Epithelial cell of proximal tubule (primary cell): ENCODE results near the gene PARVG. TPM values are rescaled to one million over a fixed set of nuclear protein-coding genes. Genes with fewer than 3 reads are reported as not detected.

Experiments used
- DNase-seq: peaks from one replicate; pipeline ENCODE4 v3.0.0-alpha.2; 2011; ENCODE audit warnings: low read depth
- H3K4me3 ChIP-seq: 2 replicates; pipeline ENCODE4 v1.5.1; 2011; ENCODE audit warnings: low read depth, mild to moderate bottlenecking, low read length
- CTCF ChIP-seq: conservative IDR thresholded peaks from 2 replicates; pipeline ENCODE4 v1.5.1; 2012; ENCODE audit warnings: low read depth, mild to moderate bottlenecking, low read length
- total RNA-seq: library from RNA; depleted of rRNA; stranded (reverse); fragments of >200 nt; gene quantifications from 2 replicates; pipeline ENCODE4 v1.2.3, GENCODE V29; 2015

Gene PARVG
- total RNA-seq, 1 donor from 2014 or later: not detected

GRCh38 chr22:44184006-44184405 is 3.3 kb downstream of the PARVG start:
- no peak for TF ChIP-seq CTCF
- H3K4me3 ChIP-seq: no peak overlapping the region
- DNase-seq: no peak

DNA sequence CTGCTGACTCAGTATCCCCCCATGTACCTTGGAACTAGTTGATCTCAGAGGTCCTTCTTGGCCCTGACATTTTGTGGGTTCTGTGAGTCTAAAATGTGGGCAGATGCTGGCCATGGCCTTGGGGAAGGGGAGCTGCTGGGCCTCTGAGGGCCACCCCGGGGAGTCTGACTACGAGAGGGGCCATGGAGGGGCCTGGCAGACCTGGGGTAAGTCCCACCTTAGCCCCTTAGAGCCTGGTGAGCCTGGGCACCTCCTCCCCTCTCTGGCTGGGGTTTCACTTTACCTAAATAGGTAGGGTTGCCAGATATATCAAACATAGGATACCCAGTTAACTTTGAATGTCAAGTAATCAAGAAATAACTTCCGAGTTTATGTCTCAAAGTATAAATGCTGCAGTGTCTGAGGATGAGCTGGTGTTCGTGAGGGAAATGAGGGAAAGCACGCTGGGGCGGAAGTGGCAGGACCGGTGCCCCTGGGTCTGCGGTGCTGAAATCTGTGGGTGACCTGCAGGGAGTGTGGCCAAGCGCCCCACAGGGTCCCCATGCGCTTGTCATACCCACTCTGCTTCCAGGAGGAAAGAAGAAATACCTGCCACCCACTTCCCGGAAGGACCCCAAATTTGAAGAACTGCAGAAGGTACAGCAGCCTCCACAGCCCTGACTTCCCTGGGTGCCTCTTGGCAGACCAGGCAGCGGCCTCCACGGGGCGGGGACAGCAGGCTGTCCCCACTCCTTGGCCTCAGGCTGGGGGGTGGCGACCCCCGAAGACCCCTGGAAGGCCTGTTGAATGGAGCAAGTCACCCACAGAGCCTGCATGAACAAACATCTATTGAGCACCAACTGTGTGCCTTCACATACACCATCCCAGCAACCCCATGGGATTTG is 4.8 kb downstream of the PARVG start:
- no peak for TF ChIP-seq CTCF
- H3K4me3 ChIP-seq: no peak overlapping the region
- no peak for DNase-seq

DNA sequence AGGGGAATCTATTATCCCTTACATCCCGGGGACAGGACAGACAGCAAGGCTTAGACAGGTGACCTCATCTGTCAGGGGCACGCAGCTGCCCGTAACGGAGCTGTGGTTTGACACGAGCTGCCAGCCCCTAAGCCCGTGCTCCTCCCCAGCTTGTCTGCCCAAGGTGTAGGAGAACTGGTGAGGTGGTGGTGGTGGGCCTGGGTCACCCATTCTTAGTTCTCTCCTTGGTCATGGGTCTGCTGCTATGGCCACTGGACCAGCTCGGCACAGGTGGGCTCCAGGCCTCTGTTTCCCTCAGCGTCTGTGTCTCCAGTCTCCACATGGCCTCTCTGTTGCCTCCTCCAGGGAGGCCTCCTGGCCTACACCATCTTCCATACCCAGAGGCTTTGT is 5.4 kb downstream of the PARVG start:
- TF ChIP-seq CTCF: no peak
- H3K4me3 ChIP-seq: no peak overlapping the region
- no peak for DNase-seq

DNA sequence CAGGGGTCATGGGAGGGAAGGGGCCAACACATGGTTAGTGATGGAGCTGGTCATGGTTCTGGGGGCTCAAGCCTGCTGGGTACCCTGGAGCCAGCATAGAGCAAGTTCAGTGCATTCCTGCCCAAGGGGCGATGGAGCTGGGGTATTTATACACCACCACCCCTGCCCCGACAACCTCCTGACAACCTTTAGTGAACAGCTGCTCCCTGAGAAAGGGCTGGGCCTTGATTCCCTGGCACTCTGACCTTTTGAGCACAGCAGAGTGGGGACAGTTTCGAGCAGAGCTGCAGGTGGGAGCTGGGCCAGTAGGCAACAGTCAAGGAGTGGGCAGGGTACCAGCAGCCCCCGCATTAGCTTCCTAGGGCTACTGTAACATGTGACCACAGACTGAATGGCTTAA is 6.0 kb downstream of the PARVG start:
- TF ChIP-seq CTCF: no peak
- no peak overlapping the region for H3K4me3 ChIP-seq
- no peak for DNase-seq

DNA sequence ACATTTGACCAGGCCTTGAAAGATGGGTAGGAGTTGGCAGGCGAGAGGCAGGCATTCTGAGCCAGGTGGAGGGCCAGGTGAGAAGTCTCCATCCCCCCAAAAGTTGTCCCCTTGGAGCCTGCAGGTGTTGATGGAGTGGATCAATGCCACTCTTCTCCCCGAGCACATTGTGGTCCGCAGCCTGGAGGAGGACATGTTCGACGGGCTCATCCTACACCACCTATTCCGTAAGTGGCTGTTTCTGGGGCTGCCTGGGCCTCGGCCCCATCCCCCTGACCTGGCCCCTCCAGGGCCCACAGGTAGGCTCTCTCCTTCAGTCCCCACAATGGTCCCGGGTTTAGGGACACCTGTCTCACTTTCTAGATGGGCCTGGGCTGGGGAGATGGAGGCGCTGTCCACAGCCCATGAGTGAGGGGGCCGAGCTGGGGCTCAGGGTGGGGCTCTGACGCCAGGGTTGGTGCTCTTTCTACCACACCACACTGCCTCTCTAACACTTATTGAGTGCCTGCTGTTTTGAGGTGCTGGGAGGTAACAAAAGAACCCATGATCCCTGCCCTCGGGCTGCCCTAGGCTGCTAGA is 7.0 kb downstream of the PARVG start:
- no peak overlapping the region for H3K4me3 ChIP-seq
- no peak for TF ChIP-seq CTCF
- no peak for DNase-seq

DNA sequence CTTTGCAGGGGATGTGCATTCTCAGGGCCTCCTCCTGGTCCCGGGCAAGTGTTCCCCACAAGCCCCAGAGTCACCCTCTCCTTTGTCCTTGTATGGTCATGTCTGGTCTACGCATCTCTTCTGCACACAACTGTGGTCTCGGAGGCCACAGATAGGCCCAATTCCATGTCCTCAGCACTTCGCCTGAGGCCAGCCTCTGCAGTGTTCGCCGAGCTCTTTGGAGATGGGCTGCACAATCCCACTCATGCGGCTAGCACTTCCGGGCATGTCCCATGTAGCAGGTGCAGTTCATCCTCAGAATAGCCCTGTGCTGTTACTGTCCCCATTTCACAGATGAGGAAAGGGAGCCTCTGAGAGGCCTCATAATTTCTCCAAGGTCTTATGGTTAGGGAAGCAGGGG is 7.6 kb downstream of the PARVG start:
- no peak for DNase-seq
- no peak overlapping the region for H3K4me3 ChIP-seq

More for the DNA sequence above, 7.6 kb downstream of the PARVG start:
- no peak for TF ChIP-seq CTCF
